GM12864 (cell line): ENCODE results near the gene DBH.

Source experiments
- DNase-seq: peaks from one replicate; pipeline ENCODE4 v3.0.0-alpha.2; 2011; ENCODE audit warnings: low read depth
- H3K4me3 ChIP-seq: 2 replicates; pipeline ENCODE4 v1.5.1; 2011; ENCODE audit warnings: mild to moderate bottlenecking, low read depth, low read length, control low read depth
- CTCF ChIP-seq: IDR thresholded peaks from 2 replicates; pipeline ENCODE4 v1.5.1; 2011; ENCODE audit warnings: low read depth, mild to moderate bottlenecking, moderate library complexity, low read length, control low read depth, inconsistent platforms; ENCODE audit errors: missing control alignments

The DBH gene

DNA sequence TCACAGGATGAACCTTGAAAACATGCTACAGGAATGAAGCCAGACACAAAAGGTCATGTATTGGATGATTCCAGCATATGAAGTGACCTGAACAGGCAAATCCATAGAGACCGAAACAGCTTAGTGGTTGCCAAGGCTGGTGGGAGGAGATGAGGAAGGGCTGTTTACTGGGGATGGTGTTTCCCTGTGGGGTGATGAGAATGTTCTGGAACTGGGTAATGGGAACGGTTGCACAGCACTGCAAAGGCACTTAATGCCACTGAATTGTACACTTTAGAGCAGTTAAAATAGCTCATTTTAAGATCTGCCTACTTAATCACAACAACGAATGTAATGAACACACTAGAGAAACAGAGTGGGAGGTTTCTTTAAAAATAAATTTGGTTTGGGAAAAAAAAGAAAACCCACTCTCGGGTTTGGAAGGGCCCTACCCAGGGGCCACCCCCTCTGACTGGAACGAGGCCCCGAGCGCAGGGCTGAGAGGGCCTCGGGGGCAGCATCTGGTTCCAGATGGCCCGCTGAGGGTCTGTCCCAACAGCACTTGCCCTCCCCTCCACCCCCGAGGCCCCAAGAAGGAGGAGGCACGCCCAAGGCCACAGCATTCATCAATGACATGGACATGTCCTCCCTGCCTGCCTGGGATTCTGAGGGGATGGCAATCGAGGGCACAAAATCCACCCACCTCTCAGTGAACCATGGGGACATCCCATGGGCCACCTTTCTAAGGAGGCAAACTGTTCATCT is 70.3 kb downstream of the DBH start:
- DNase-seq, result no peak
- no peak for TF ChIP-seq CTCF
- no peak overlapping the region for H3K4me3 ChIP-seq

DNA sequence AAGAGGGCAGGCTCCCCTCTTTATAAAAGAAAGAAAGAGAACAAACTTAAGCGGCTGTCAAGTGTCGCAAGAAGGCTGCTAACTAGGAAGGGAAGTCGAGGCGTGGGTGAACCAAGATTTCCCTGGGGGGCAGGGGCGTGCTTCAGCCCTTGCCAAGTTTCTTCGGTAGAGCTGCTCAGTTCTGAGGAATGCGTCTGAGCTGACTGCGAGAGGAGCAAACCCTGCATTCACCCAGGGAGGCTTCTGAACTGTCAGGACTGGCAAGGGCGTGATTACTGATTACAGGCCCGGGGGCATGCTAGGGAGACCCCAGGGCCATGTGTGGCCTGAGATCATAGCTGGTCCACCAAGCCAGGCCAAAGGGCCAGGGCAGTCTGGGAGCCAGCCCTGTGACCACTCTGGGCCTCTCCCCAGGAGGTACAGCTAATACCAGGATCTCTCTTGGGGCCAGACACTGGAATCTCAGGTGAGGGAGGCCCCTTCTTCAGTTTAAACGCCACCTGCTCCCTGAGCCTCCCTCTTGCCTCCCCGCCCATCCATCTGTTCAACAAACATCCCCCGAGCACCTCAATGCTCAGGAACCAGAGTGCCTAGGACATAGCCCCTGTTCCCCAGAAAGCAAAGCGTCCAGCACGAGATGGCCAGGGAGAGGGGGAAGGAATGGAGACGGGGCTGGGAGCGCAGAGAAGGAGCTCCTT is 71.1 kb downstream of the DBH start:
- DNase-seq, result no peak

DNA sequence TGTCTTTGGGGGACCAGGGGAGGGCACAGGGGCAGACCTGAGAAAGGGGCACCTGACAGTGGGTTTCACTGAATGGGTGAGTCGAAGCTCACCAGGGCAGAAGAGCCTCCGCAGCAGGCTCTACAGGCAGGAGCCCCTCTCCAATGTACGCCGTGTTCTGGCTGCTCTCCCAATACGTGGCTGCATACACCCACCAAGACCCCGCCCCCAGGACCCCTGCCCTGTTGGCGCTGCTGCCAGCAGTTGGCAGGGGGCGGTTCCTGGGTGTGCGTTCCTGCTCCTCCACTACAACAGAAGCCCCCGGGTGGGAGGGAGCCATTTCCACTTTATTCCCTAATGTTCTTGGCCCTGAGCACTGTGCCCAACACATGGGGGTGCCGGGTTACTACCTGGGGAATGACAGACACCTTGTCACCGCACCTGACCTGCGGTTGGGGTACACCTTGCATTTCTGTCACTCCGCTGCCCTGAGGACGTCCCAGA is 71.6 kb downstream of the DBH start:
- no peak overlapping the region for H3K4me3 ChIP-seq
- no peak for DNase-seq
- TF ChIP-seq CTCF, result no peak

More for the DNA sequence above, 71.1 kb downstream of the DBH start:
- no peak for TF ChIP-seq CTCF
- no peak overlapping the region for H3K4me3 ChIP-seq

GRCh38 chr9:133708246-133709014 is 72.3 kb downstream of the DBH start:
- no peak for TF ChIP-seq CTCF
- no peak overlapping the region for H3K4me3 ChIP-seq
- no peak for DNase-seq
